ENCODE measurements around the gene LRRC61. TPM values are rescaled to one million over a fixed set of nuclear protein-coding genes. Genes with fewer than 3 reads are reported as not detected.
"Not testable (repeated sequence)": the region's sequence is repeated elsewhere in the genome, so short reads cannot be mapped to it uniquely, and the experiment has no call there.

The LRRC61 gene
- total RNA-seq, 2 donors from 2014 or later = 25.8 to 34.4 TPM

GRCh38 chr7:150285849-150286754 lies 37.1 kb upstream of the LRRC61 start:
- WGBS = 22% methylated on average over 16 of the region's 16 CpGs
- H3K27me3 ChIP-seq (replicated peaks; ENCODE audit: insufficient read depth); H3K36me3 ChIP-seq; H3K4me1 ChIP-seq (replicated peaks); H3K27ac ChIP-seq; H3K4me3 ChIP-seq; H3K9me3 ChIP-seq; intact Hi-C loops (cut with DNase I); DNase-seq (ENCODE audit: low spot score): not testable (repeated sequence)
- TF ChIP-seq CTCF (IDR thresholded peaks at IDR 0.05) (peak in 3 of 4 experiments; percentile 52 to 76 (median 74)), POLR2AphosphoS5 (IDR thresholded peaks at IDR 0.05) (peak; percentile 30)

GRCh38 chr7:150287815-150288214 lies 35.3 kb upstream of the LRRC61 start:
- H3K36me3 ChIP-seq; H3K27ac ChIP-seq; H3K9me3 ChIP-seq; H3K4me1 ChIP-seq (replicated peaks); H3K4me3 ChIP-seq; DNase-seq (ENCODE audit: low spot score); intact Hi-C loops (cut with DNase I); H3K27me3 ChIP-seq (replicated peaks; ENCODE audit: insufficient read depth): not testable (repeated sequence)
- 83% methylated on average over 7 of the region's 7 CpGs for WGBS

- H3K27me3 ChIP-seq (replicated peaks; ENCODE audit: insufficient read depth); H3K9me3 ChIP-seq; H3K4me3 ChIP-seq; intact Hi-C loops (cut with DNase I); H3K4me1 ChIP-seq (replicated peaks); H3K36me3 ChIP-seq; H3K27ac ChIP-seq; DNase-seq (ENCODE audit: low spot score): not testable (repeated sequence)
- 86% methylated on average over 6 of the region's 6 CpGs for WGBS
These were observed 34.3 kb upstream of the LRRC61 start for GRCh38 chr7:150288816-150289215.

GRCh38 chr7:150290317-150290716 lies 32.8 kb upstream of the LRRC61 start:
- H3K4me3 ChIP-seq; H3K9me3 ChIP-seq; H3K4me1 ChIP-seq (replicated peaks); H3K27me3 ChIP-seq (replicated peaks; ENCODE audit: insufficient read depth); H3K27ac ChIP-seq; DNase-seq (ENCODE audit: low spot score); H3K36me3 ChIP-seq: not testable (repeated sequence)
- 48% methylated on average over 6 of the region's 6 CpGs for WGBS
- intact Hi-C loops (cut with DNase I) = loop anchor here (10.0 kb wide), 1 partner anchor 94 kb away; no protein-coding TSS in a partner anchor

GRCh38 chr7:150295027-150295426 lies 28.1 kb upstream of the LRRC61 start:
- H3K27me3 ChIP-seq (replicated peaks; ENCODE audit: insufficient read depth); H3K9me3 ChIP-seq; H3K4me3 ChIP-seq; H3K27ac ChIP-seq; DNase-seq (ENCODE audit: low spot score); H3K36me3 ChIP-seq; H3K4me1 ChIP-seq (replicated peaks): not testable (repeated sequence)
- WGBS = 67% methylated on average over 8 of the region's 8 CpGs
- intact Hi-C loops (cut with DNase I) = loop anchor here (10.0 kb wide), 1 partner anchor 90 kb away; no protein-coding TSS in a partner anchor

GRCh38 chr7:150295614-150296013 lies 27.5 kb upstream of the LRRC61 start:
- H3K4me3 ChIP-seq; H3K27ac ChIP-seq; DNase-seq (ENCODE audit: low spot score); H3K4me1 ChIP-seq (replicated peaks); H3K36me3 ChIP-seq; H3K27me3 ChIP-seq (replicated peaks; ENCODE audit: insufficient read depth); H3K9me3 ChIP-seq: not testable (repeated sequence)
- WGBS = 54% methylated on average over 3 of the region's 8 CpGs
- intact Hi-C loops (cut with DNase I) = loop anchor here (10.0 kb wide), 1 partner anchor 89 kb away; no protein-coding TSS in a partner anchor

GRCh38 chr7:150296802-150297201 lies 26.4 kb upstream of the LRRC61 start:
- intact Hi-C loops (cut with DNase I) = loop anchor here (10.0 kb wide), 1 partner anchor 88 kb away; no protein-coding TSS in a partner anchor
- not testable (repeated sequence) for H3K9me3 ChIP-seq; DNase-seq (ENCODE audit: low spot score); H3K4me1 ChIP-seq (replicated peaks); H3K27me3 ChIP-seq (replicated peaks; ENCODE audit: insufficient read depth); H3K4me3 ChIP-seq; H3K27ac ChIP-seq; H3K36me3 ChIP-seq
- WGBS = 86% methylated on average over 6 of the region's 10 CpGs

GRCh38 chr7:150297978-150298377 lies 25.2 kb upstream of the LRRC61 start:
- H3K36me3 ChIP-seq; H3K27ac ChIP-seq; H3K27me3 ChIP-seq (replicated peaks; ENCODE audit: insufficient read depth); DNase-seq (ENCODE audit: low spot score); H3K9me3 ChIP-seq; H3K4me1 ChIP-seq (replicated peaks); H3K4me3 ChIP-seq: not testable (repeated sequence)
- intact Hi-C loops (cut with DNase I) = loop anchor here (10.0 kb wide), 1 partner anchor 87 kb away; no protein-coding TSS in a partner anchor

- H3K4me3 ChIP-seq; H3K36me3 ChIP-seq; intact Hi-C loops (cut with DNase I); H3K9me3 ChIP-seq; DNase-seq (ENCODE audit: low spot score); H3K4me1 ChIP-seq (replicated peaks); H3K27ac ChIP-seq; H3K27me3 ChIP-seq (replicated peaks; ENCODE audit: insufficient read depth): not testable (repeated sequence)
- WGBS = 85% methylated on average over 1 of the region's 1 CpG
These were observed 20.2 kb upstream of the LRRC61 start for GRCh38 chr7:150302908-150303310.

- H3K4me1 ChIP-seq (replicated peaks); H3K27me3 ChIP-seq (replicated peaks; ENCODE audit: insufficient read depth); intact Hi-C loops (cut with DNase I); H3K27ac ChIP-seq; H3K9me3 ChIP-seq; H3K4me3 ChIP-seq; DNase-seq (ENCODE audit: low spot score); H3K36me3 ChIP-seq: not testable (repeated sequence)
- 77% methylated on average over 5 of the region's 8 CpGs for WGBS
These were observed 18.5 kb upstream of the LRRC61 start for GRCh38 chr7:150304499-150305258.

Data from prostate gland (tissue), 2 donors.